Measurements from ENCODE around the gene EMC8.

EMC8 gene

GRCh38 chr16:85830821-85831220, 31.5 kb upstream of the EMC8 start:
- Histone ChIP-seq H3F3A (ENCODE audit: insufficient read depth) (0 out of 2 replicates have a peak, but pooled peaks cover 8% of the 10 kb centered on the region), H3K79me2 (ENCODE audit: insufficient read depth, low read length) (no peaks in the 10 kb centered on the region), H3K9me3 (ENCODE audit: insufficient read depth, low read length) (peaks cover 11% of the 10 kb centered on the region; the same call in 1 of the 2 replicates), H2AFZ (ENCODE audit: low read depth, low read length, severe bottlenecking) (no peak overlapping the region), H4K20me1 (ENCODE audit: low read depth, low read length) (no peaks in the 10 kb centered on the region), H3K9ac (ENCODE audit: low read length) (no peak overlapping the region), H3K9me2 (replicated peaks; ENCODE audit: insufficient read depth, low read length) (no peaks in the 10 kb centered on the region), H3K36me3 (ENCODE audit: low read length) (no peaks in the 10 kb centered on the region), H3K27me3 (ENCODE audit: low read length) (no peaks in the 10 kb centered on the region), H3K27ac (ENCODE audit: low read depth, low read length) (no peak overlapping the region), H3K4me2 (ENCODE audit: low read depth, low read length, poor library complexity, severe bottlenecking) (no peak overlapping the region), H3K4me3 (ENCODE audit: insufficient read depth, low read length, poor library complexity, severe bottlenecking) (no peak overlapping the region)
- no peak for TF ChIP-seq CTCF (IDR thresholded peaks at IDR 0.05; ENCODE audit: insufficient read depth, low read length, poor library complexity, severe bottlenecking)
- no peak for TF ChIP-seq EZH2phosphoT487 (conservative IDR thresholded peaks at IDR 0.05; ENCODE audit: low read length)

- Histone ChIP-seq H3K4me3 (ENCODE audit: insufficient read depth, low read length, poor library complexity, severe bottlenecking) (no peak overlapping the region), H3K4me2 (ENCODE audit: low read depth, low read length, poor library complexity, severe bottlenecking) (no peak overlapping the region), H3K9me3 (ENCODE audit: insufficient read depth, low read length) (peaks cover 11% of the 10 kb centered on the region; the same call in 1 of the 2 replicates), H3K79me2 (ENCODE audit: insufficient read depth, low read length) (no peaks in the 10 kb centered on the region), H3K9me2 (replicated peaks; ENCODE audit: insufficient read depth, low read length) (no peaks in the 10 kb centered on the region), H2AFZ (ENCODE audit: low read depth, low read length, severe bottlenecking) (no peak overlapping the region), H4K20me1 (ENCODE audit: low read depth, low read length) (no peaks in the 10 kb centered on the region), H3K27ac (ENCODE audit: low read depth, low read length) (no peak overlapping the region), H3K36me3 (ENCODE audit: low read length) (no peaks in the 10 kb centered on the region), H3K9ac (ENCODE audit: low read length) (no peak overlapping the region), H3K27me3 (ENCODE audit: low read length) (no peaks in the 10 kb centered on the region), H3F3A (ENCODE audit: insufficient read depth) (0 out of 2 replicates have a peak, but pooled peaks cover 8% of the 10 kb centered on the region)
- TF ChIP-seq CTCF (IDR thresholded peaks at IDR 0.05; ENCODE audit: insufficient read depth, low read length, poor library complexity, severe bottlenecking): no peak
- TF ChIP-seq EZH2phosphoT487 (conservative IDR thresholded peaks at IDR 0.05; ENCODE audit: low read length): no peak
Observed at GRCh38 chr16:85829751-85830445, 30.6 kb upstream of the EMC8 start.

- TF ChIP-seq CTCF (IDR thresholded peaks at IDR 0.05; ENCODE audit: insufficient read depth, low read length, poor library complexity, severe bottlenecking) (no peak), EZH2phosphoT487 (conservative IDR thresholded peaks at IDR 0.05; ENCODE audit: low read length) (no peak)
- H3K4me2 ChIP-seq (ENCODE audit: low read depth, low read length, poor library complexity, severe bottlenecking): no peak overlapping the region
- no peaks in the 10 kb centered on the region for H3K27me3 ChIP-seq (ENCODE audit: low read length)
Observed at GRCh38 chr16:85829171-85829719, 29.9 kb upstream of the EMC8 start.

More at GRCh38 chr16:85829171-85829719, 29.9 kb upstream of the EMC8 start:
- Histone ChIP-seq H2AFZ (ENCODE audit: low read depth, low read length, severe bottlenecking) (no peak overlapping the region), H3K4me3 (ENCODE audit: insufficient read depth, low read length, poor library complexity, severe bottlenecking) (no peak overlapping the region), H3K79me2 (ENCODE audit: insufficient read depth, low read length) (no peaks in the 10 kb centered on the region), H3K9me2 (replicated peaks; ENCODE audit: insufficient read depth, low read length) (no peaks in the 10 kb centered on the region), H3K36me3 (ENCODE audit: low read length) (no peaks in the 10 kb centered on the region), H3K27ac (ENCODE audit: low read depth, low read length) (peak overlapping the region; percentile 69), H3F3A (ENCODE audit: insufficient read depth) (0 out of 2 replicates have a peak, but pooled peaks cover 8% of the 10 kb centered on the region), H3K9me3 (ENCODE audit: insufficient read depth, low read length) (peaks cover 11% of the 10 kb centered on the region; the same call in 1 of the 2 replicates), H4K20me1 (ENCODE audit: low read depth, low read length) (no peaks in the 10 kb centered on the region), H3K9ac (ENCODE audit: low read length) (no peak overlapping the region)
